Femur (tissue), 1 donor: Measurements from ENCODE around the gene NDUFB1.

ENCODE experiments used
- DNase-seq: peaks from one replicate; pipeline ENCODE4 v3.0.0-alpha.2; 2017

The NDUFB1 gene

GRCh38 chr14:92121670-92122350 is at the start of gene NDUFB1, which contains the start of gene CPSF2:
TSS of gene NDUFB1 (minus strand) at chr14:92121706. CDS start at chr14:92117637, 4,069 bp downstream.
TSS of gene CPSF2 (plus strand) at chr14:92121969. CDS start at chr14:92130985, 9,016 bp downstream.
- DNase-seq, result peak; percentile 89

GRCh38 chr14:92164958-92165357 is 43.5 kb upstream of the NDUFB1 start:
- no peak for DNase-seq

GRCh38 chr14:92161521-92161920 is 40.0 kb upstream of the NDUFB1 start:
- DNase-seq, result no peak

- DNase-seq, result no peak
Observed at GRCh38 chr14:92160619-92161018, 39.1 kb upstream of the NDUFB1 start.

GRCh38 chr14:92154283-92154942 is 32.9 kb upstream of the NDUFB1 start:
- no peak for DNase-seq

GRCh38 chr14:92153581-92153980 is 32.1 kb upstream of the NDUFB1 start:
- DNase-seq, result no peak

GRCh38 chr14:92144708-92145107 is 23.2 kb upstream of the NDUFB1 start:
- no peak for DNase-seq

- DNase-seq, result no peak
Observed at GRCh38 chr14:92143962-92144361, 22.5 kb upstream of the NDUFB1 start.

- no peak for DNase-seq
Observed at GRCh38 chr14:92143309-92143708, 21.8 kb upstream of the NDUFB1 start.

- DNase-seq, result no peak
Observed at GRCh38 chr14:92135269-92135668, 13.8 kb upstream of the NDUFB1 start.

- DNase-seq, result no peak
Observed at GRCh38 chr14:92134456-92134855, 12.9 kb upstream of the NDUFB1 start.

- no peak for DNase-seq
Observed at GRCh38 chr14:92122761-92123160, 1.3 kb upstream of the NDUFB1 start.

- DNase-seq, result no peak
Observed at GRCh38 chr14:92122351-92122677, 808 bp upstream of the NDUFB1 start.

GRCh38 chr14:92121207-92121669 is 268 bp downstream of the NDUFB1 start:
- DNase-seq, result no peak

- no peak for DNase-seq
Observed at GRCh38 chr14:92109490-92109889, 12.0 kb downstream of the NDUFB1 start.

GRCh38 chr14:92108345-92109254 is 12.9 kb downstream of the NDUFB1 start:
- DNase-seq, result no peak

- peak; percentile 98 for DNase-seq
Observed at GRCh38 chr14:92106143-92106926, 15.2 kb downstream of the NDUFB1 start, which contains the start of gene ATXN3. TSS of gene ATXN3 (minus strand) at chr14:92106582. CDS start at chr14:92106552, 30 bp downstream.

- peak; percentile 76 for DNase-seq
Observed at GRCh38 chr14:92105893-92106142, 15.7 kb downstream of the NDUFB1 start.

- DNase-seq, result no peak
Observed at GRCh38 chr14:92105073-92105892, 16.2 kb downstream of the NDUFB1 start.

GRCh38 chr14:92103363-92103989 is 18.0 kb downstream of the NDUFB1 start:
- no peak for DNase-seq

- no peak for DNase-seq
Observed at GRCh38 chr14:92099802-92100201, 21.7 kb downstream of the NDUFB1 start.
